PC-3 (cell line): ENCODE data around the gene YPEL1. TPM values are rescaled to one million over a fixed set of nuclear protein-coding genes. Genes with fewer than 3 reads are reported as not detected.

Source experiments
- ATAC-seq: fragments of 200-7000 bp; cut with Tn5 transposase; 2 replicates; pipeline ENCODE4 v1.9.1; 2020; ENCODE audit warnings: mild to moderate bottlenecking, moderate library complexity
- BruUV-seq: library from RNA; stranded (reverse); fragments of 400-500 nt; replicated peaks from 2 replicates; lab custom pipeline; 2021; lab: Mats Ljungman, UMichigan
- CTCF ChIA-PET: fragments of 300-600 bp; sonication (Branson Sonifier 250); formaldehyde crosslinking; loops from one replicate; lab custom pipeline; 2022; ENCODE audit warnings: antibody characterized with exemption; lab: Charles Lee
- POLR2A ChIA-PET: fragments of 300-600 bp; sonication (Branson Sonifier 250); formaldehyde crosslinking; loops from one replicate; lab custom pipeline; 2022; ENCODE audit warnings: antibody characterized with exemption; ENCODE audit not compliant: unreplicated experiment; lab: Charles Lee
- DNase-seq: peaks from one replicate; pipeline ENCODE4 v3.0.0-alpha.2; 2015
- H2AFZ ChIP-seq: fragments of 300-600 bp; sonication (generic); 2 replicates; pipeline ENCODE4 v1.6.0; 2016; ENCODE audit warnings: antibody characterized with exemption, low read length
- H3F3A ChIP-seq: fragments of 300-600 bp; sonication (generic); one replicate; pipeline ENCODE4 v1.6.0; 2017; ENCODE audit warnings: antibody characterized with exemption, low read length, control low read depth, mild to moderate bottlenecking; ENCODE audit not compliant: unreplicated experiment
- H3K27ac ChIP-seq: fragments of 300-600 bp; sonication (generic); 2 replicates; pipeline ENCODE4 v1.5.1; 2016; ENCODE audit warnings: mild to moderate bottlenecking, low read length
- H3K27me3 ChIP-seq: fragments of 300-600 bp; sonication (generic); 2 replicates; pipeline ENCODE4 v1.6.1; 2016; ENCODE audit warnings: low read length, mixed read lengths
- H3K36me3 ChIP-seq: fragments of 300-600 bp; sonication (generic); 2 replicates; pipeline ENCODE4 v1.6.1; 2016; ENCODE audit warnings: low read depth, mixed run types, low read length, mixed read lengths
- H3K4me1 ChIP-seq: fragments of 300-600 bp; sonication (generic); 2 replicates; pipeline ENCODE4 v1.5.1; 2016; ENCODE audit warnings: low read length; ENCODE audit not compliant: insufficient read depth
- H3K4me2 ChIP-seq: fragments of 300-600 bp; sonication (generic); 2 replicates; pipeline ENCODE4 v1.6.0; 2016; ENCODE audit warnings: low read length
- H3K4me3 ChIP-seq: fragments of 300-600 bp; sonication (generic); 2 replicates; pipeline ENCODE4 v1.5.1; 2016; ENCODE audit warnings: mild to moderate bottlenecking, low read length, mixed read lengths
- H3K79me2 ChIP-seq: fragments of 300-600 bp; sonication (generic); 2 replicates; pipeline ENCODE4 v1.6.1; 2017; ENCODE audit warnings: low read length, mixed read lengths
- H3K9ac ChIP-seq: fragments of 300-600 bp; sonication (generic); 2 replicates; pipeline ENCODE4 v1.6.0; 2016; ENCODE audit warnings: mild to moderate bottlenecking, low read length
- H3K9me2 ChIP-seq: fragments of 300-600 bp; sonication (generic); replicated peaks from 2 replicates; pipeline ENCODE4 v1.6.1; 2016; ENCODE audit warnings: mixed run types, low read length, mixed read lengths
- H3K9me3 ChIP-seq: fragments of 300-600 bp; sonication (generic); 2 replicates; pipeline ENCODE4 v1.6.1; 2016; ENCODE audit warnings: low read length, mixed read lengths
- H4K20me1 ChIP-seq: fragments of 300-600 bp; sonication (generic); 2 replicates; pipeline ENCODE4 v1.6.1; 2016; ENCODE audit warnings: low read length, mixed read lengths
- CTCF ChIP-seq: fragments of 300-600 bp; sonication (generic); conservative IDR thresholded peaks from 2 replicates; pipeline ENCODE4 v1.5.1; 2017; ENCODE audit warnings: antibody characterized with exemption, low read depth, mild to moderate bottlenecking, low read length
- EZH2 ChIP-seq: fragments of 300-600 bp; sonication (generic); IDR thresholded peaks from one replicate; pipeline ENCODE4 v1.6.1; 2017; ENCODE audit warnings: antibody characterized with exemption, mild to moderate bottlenecking, low read length; ENCODE audit not compliant: unreplicated experiment
- EZH2phosphoT487 ChIP-seq: fragments of 300-600 bp; sonication (generic); IDR thresholded peaks from 2 replicates; pipeline ENCODE4 v1.6.1; 2018; ENCODE audit warnings: mild to moderate bottlenecking, antibody characterized with exemption, low read length, borderline replicate concordance
- intact Hi-C: fragments of 100-400 bp; cut with micrococcal nuclease; formaldehyde crosslinking; loops from 2 replicates; pipeline ENCODE4 v1.9.0; 2023
- total RNA-seq: library from RNA; depleted of rRNA; stranded (reverse); fragments of >200 nt; gene quantifications from 2 replicates; pipeline ENCODE4 v1.2.3, GENCODE V29; 2014

Gene YPEL1
- total RNA-seq, 1 experiment from 2014 or later, result 3.2 TPM

DNA sequence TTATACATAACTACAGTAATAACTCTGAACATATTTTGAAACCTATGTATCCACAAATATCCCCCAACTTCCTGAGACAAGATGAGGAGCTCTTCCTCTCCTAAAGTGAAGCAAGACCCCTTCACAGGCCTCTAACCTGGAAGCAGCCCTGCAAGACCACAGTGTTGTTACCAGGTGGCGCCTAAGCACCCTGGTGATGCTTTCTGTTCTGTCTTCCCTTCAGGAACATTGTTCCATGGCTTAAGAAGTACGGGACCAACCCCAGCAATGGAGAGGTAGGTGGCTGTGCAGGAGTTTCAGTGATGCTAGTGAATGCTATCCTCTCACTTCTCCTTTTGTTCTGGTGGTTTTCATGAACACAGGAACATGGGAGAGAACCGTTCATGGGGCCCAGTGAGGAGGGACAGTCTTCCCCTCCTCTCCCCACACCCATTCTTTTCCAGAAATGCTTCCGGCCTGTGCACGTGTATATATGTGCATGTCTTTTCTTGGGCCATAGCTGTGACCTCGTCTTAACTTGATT, 63.4 kb downstream of the YPEL1 start:
- POLR2A ChIA-PET, result no interaction called here
- CTCF ChIA-PET, result no interaction called here
- Histone ChIP-seq H3K9me2 (no peaks in the 10 kb centered on the region), H3K27me3 (no peaks in the 10 kb centered on the region), H2AFZ (no peak overlapping the region), H3F3A (no peaks in the 10 kb centered on the region), H3K9me3 (no peaks in the 10 kb centered on the region), H3K36me3 (no peaks in the 10 kb centered on the region; the same call in 1 of the 2 replicates), H3K9ac (no peak overlapping the region), H3K4me1 (peaks cover 9% of the 10 kb centered on the region), H4K20me1 (no peaks in the 10 kb centered on the region), H3K4me2 (no peak overlapping the region), H3K79me2 (peaks cover 17% of the 10 kb centered on the region), H3K27ac (no peak overlapping the region), H3K4me3 (no peak overlapping the region)
- BruUV-seq, result no TSS peak
- TF ChIP-seq CTCF, result no peak
- TF ChIP-seq EZH2, result no peak
- no peak for TF ChIP-seq EZH2phosphoT487
- ATAC-seq, result no peak
- no peak for DNase-seq
- intact Hi-C loops, result no loop called here

DNA sequence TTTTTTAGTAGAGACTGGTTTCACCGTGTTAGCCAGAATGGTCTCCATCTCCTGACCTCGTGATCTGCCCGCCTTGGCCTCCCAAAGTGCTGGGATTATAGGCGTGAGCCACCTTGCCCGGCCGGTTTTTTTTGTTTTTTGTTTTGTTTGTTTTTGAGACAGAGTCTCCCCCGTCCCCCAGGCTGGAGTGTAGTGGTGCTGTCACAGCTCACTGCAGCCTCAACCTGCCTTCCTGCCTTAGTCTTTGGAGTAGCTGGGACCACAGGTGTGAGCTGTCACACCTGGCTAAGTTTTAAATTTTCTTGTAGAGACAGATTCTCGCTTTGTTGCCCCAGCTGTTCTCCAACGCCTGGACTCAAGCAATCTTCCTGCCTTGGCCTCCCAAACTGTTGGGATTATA, 66.6 kb downstream of the YPEL1 start:
- no peaks in the 10 kb centered on the region for H3K9me2 ChIP-seq
- ChIA-PET CTCF (no interaction called here), POLR2A (no interaction called here)
- no peak overlapping the region for H3K4me3 ChIP-seq
- ATAC-seq, result no peak
- TF ChIP-seq EZH2phosphoT487 (no peak), CTCF (no peak), EZH2 (no peak)
- no peak overlapping the region for H3K27ac ChIP-seq
- no peak overlapping the region for H3K9ac ChIP-seq
- H2AFZ ChIP-seq, result no peak overlapping the region
- H3K27me3 ChIP-seq, result no peaks in the 10 kb centered on the region
- BruUV-seq, result no TSS peak
- intact Hi-C loops, result no loop called here
- peak overlapping the region; percentile 25; the same call in 1 of the 2 replicates for H3K4me2 ChIP-seq
- H3K36me3 ChIP-seq, result no peaks in the 10 kb centered on the region; the same call in 1 of the 2 replicates
- H3F3A ChIP-seq, result no peaks in the 10 kb centered on the region
- no peaks in the 10 kb centered on the region for H4K20me1 ChIP-seq
- H3K9me3 ChIP-seq, result no peaks in the 10 kb centered on the region
- DNase-seq, result peak; percentile 55
- H3K79me2 ChIP-seq, result peaks cover 27% of the 10 kb centered on the region
- H3K4me1 ChIP-seq, result peaks cover 9% of the 10 kb centered on the region

GRCh38 chr22:21666786-21667185, 68.8 kb downstream of the YPEL1 start:
- Histone ChIP-seq H3K27me3 (no peaks in the 10 kb centered on the region), H3K9ac (peak overlapping the region; percentile 86), H3K9me3 (no peaks in the 10 kb centered on the region), H3K79me2 (peaks cover 27% of the 10 kb centered on the region), H4K20me1 (no peaks in the 10 kb centered on the region), H3K4me2 (peak overlapping the region; percentile 93), H3K4me3 (peak overlapping the region; percentile 87), H2AFZ (no peak overlapping the region), H3K36me3 (no peaks in the 10 kb centered on the region; the same call in 1 of the 2 replicates), H3F3A (no peaks in the 10 kb centered on the region), H3K9me2 (no peaks in the 10 kb centered on the region), H3K27ac (no peak overlapping the region), H3K4me1 (peaks cover 9% of the 10 kb centered on the region)
- intact Hi-C loops, result no loop called here
- BruUV-seq, result no TSS peak
- ChIA-PET CTCF (no interaction called here), POLR2A (no interaction called here)
- no peak for ATAC-seq
- TF ChIP-seq EZH2phosphoT487 (no peak), EZH2 (no peak), CTCF (no peak)
- no peak for DNase-seq
